GM12865 (cell line): ENCODE data around the gene OTOS.

Source experiments
- DNase-seq: peaks from one replicate; pipeline ENCODE4 v3.0.0; 2010; ENCODE audit warnings: low read depth
- H3K4me3 ChIP-seq: 2 replicates; pipeline ENCODE4 v1.5.1; 2011; ENCODE audit warnings: mild to moderate bottlenecking, low read depth, low read length, control low read depth
- CTCF ChIP-seq: IDR thresholded peaks from 2 replicates; pipeline ENCODE4 v1.5.1; 2011; ENCODE audit warnings: low read length, control low read depth, low read depth, inconsistent platforms; ENCODE audit not compliant: insufficient read depth; ENCODE audit errors: missing control alignments

The OTOS gene

DNA sequence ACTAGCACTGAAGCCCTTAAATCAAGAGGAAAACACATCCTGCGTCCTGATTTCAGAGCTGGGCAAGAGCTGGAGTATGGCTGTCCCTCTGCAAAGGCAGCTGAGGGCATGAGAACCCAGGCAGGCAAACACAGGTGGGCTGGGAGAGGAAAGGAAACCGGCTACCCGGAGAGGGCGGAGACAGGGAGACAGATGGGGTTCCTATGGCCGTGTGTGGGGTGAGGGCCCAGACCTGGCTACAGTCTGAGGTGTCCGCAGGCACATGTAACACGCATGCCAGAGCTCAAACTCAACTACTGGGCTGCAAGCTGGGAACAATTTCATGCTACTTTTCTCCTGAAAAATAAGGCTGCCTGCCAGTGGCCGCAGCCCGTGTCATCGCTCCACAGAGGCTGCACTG, 7.1 kb downstream of the OTOS start:
- H3K4me3 ChIP-seq, result no peak overlapping the region
- TF ChIP-seq CTCF, result no peak
- no peak for DNase-seq

GRCh38 chr2:240132651-240132980, 7.8 kb downstream of the OTOS start:
- no peak for TF ChIP-seq CTCF
- DNase-seq, result no peak
- H3K4me3 ChIP-seq, result no peak overlapping the region

- DNase-seq, result no peak
- TF ChIP-seq CTCF, result no peak
- H3K4me3 ChIP-seq, result no peak overlapping the region
Observed at GRCh38 chr2:240131941-240132650, 8.4 kb downstream of the OTOS start.

DNA sequence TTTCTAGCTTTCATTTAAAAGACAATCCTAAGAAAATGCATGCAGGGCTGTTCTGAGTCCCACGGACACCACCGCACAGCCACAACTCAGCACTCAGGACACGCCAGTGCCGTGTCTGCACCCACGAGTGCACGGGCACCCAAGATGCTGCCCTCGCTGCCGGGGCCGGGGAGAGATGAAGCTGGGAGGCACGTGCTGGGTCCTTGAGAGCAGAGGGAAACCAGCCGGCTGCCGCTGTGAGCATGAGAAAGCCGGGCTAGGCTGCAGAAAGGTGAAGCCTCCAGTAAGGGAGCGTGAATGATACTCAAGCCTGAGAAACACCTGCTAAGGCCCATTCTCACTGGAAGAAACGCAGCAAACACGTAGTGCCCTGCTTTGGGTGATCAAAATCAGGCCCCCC, 9.2 kb downstream of the OTOS start:
- no peak overlapping the region for H3K4me3 ChIP-seq

GRCh38 chr2:240130393-240131195, 9.9 kb downstream of the OTOS start:
- no peak for DNase-seq
- no peak for TF ChIP-seq CTCF
- H3K4me3 ChIP-seq, result no peak overlapping the region

More for the DNA sequence above, 9.2 kb downstream of the OTOS start:
- DNase-seq, result no peak
- TF ChIP-seq CTCF, result no peak

GRCh38 chr2:240129731-240130392, 10.6 kb downstream of the OTOS start:
- no peak for TF ChIP-seq CTCF
- H3K4me3 ChIP-seq, result no peak overlapping the region
- DNase-seq, result no peak

- no peak for DNase-seq
- TF ChIP-seq CTCF, result no peak
- no peak overlapping the region for H3K4me3 ChIP-seq
Observed at GRCh38 chr2:240129311-240129710, 11.1 kb downstream of the OTOS start.
